Astrocyte of the spinal cord (primary cell): ENCODE results near the gene WLS.

Experiments used
- DNase-seq: peaks from one replicate; pipeline ENCODE4 v3.0.0; 2011; ENCODE audit warnings: low read depth, low spot score
- H3K4me3 ChIP-seq: 2 replicates; pipeline ENCODE4 v1.5.1; 2011; ENCODE audit warnings: low read depth, mild to moderate bottlenecking, low read length, moderate library complexity
- in situ Hi-C: cut with HindIII; loops from 2 replicates; pipeline ENCODE4 v1.10.0; 2017; ENCODE audit warnings: low sequenced_read_pairs
- TF ChIP-seq, protein P1 (sequence below): IDR thresholded peaks from 2 replicates; pipeline ENCODE4 v1.5.1; 2012; ENCODE audit warnings: low read depth, mild to moderate bottlenecking, low read length, inconsistent platforms

WLS gene

GRCh38 chr1:68180441-68181164 is 51.7 kb downstream of the WLS start:
- TF ChIP-seq, protein P1, sequence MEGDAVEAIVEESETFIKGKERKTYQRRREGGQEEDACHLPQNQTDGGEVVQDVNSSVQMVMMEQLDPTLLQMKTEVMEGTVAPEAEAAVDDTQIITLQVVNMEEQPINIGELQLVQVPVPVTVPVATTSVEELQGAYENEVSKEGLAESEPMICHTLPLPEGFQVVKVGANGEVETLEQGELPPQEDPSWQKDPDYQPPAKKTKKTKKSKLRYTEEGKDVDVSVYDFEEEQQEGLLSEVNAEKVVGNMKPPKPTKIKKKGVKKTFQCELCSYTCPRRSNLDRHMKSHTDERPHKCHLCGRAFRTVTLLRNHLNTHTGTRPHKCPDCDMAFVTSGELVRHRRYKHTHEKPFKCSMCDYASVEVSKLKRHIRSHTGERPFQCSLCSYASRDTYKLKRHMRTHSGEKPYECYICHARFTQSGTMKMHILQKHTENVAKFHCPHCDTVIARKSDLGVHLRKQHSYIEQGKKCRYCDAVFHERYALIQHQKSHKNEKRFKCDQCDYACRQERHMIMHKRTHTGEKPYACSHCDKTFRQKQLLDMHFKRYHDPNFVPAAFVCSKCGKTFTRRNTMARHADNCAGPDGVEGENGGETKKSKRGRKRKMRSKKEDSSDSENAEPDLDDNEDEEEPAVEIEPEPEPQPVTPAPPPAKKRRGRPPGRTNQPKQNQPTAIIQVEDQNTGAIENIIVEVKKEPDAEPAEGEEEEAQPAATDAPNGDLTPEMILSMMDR, result no peak
- in situ Hi-C loops, result no loop called here
- no peak overlapping the region for H3K4me3 ChIP-seq
- DNase-seq, result no peak

DNA sequence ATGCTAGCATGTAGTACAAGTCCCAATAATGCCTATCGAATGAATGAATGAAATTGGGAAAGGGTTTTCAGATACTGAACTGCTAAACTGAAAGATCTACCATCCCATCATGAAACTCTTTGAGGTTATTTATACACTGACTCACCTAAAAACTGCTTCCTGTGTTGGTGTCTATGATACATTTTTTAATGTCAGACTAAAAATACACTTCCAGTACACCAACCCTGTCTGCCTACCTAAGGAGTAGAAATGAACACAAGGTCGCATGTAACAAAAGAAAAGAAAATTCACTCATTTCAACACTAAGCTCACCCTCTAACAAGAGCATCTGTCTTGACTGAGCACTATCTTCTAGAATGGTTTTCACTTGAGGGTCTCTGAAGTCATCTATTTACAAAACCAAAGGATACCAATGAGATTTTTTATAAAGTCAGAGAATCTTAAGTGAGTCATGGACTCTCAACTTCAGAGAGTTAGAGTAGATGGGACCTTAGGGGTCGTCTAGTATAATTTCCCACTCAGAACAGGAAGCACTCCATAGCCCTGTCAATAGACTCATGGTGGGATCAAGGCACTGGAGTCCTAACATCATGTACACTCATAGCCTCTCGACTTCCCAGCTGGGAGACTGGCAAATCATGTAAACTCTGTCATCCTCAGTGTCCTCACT is 53.4 kb downstream of the WLS start:
- no peak overlapping the region for H3K4me3 ChIP-seq
- TF ChIP-seq, protein P1, result no peak
- DNase-seq, result peak; percentile 80
- in situ Hi-C loops, result no loop called here

DNA sequence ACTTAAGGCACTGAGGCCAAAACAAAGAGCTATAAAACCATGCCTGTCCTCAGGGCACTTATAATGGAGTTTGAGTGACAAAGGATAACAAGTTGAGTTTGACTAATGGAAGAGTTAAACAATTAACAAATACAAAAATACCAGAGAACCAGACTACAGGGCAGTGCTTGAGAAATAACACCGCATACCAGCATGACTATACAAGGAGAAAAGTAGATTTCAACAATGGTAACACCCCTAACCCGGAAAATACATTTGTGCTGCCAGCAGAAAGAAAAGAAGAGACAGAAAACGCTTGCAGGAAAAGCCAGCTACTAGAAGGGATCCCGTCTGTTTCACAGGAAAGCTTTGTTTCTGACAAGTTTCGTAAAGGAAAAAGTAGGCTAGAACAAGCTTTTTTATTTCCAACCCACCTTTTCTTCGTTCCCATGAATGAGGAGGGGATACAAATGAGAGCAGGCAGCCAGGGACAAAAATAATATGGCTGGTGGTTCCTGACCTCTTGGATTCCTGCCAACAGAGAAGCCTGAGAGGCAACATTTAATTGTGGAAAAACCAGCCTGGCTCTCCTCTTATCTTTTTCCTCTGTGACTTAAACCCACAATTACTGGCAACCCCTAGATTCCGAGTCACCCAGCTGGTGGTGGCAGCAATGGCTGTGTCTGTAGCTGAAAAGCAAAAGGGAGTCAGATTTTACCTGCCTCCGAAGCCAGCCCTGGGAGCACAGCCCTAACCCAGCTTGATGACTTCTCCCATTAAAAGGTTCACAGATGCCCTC is 56.5 kb downstream of the WLS start:
- H3K4me3 ChIP-seq, result no peak overlapping the region
- DNase-seq, result peak; percentile 38
- TF ChIP-seq, protein P1, result no peak
- in situ Hi-C loops, result no loop called here

DNA sequence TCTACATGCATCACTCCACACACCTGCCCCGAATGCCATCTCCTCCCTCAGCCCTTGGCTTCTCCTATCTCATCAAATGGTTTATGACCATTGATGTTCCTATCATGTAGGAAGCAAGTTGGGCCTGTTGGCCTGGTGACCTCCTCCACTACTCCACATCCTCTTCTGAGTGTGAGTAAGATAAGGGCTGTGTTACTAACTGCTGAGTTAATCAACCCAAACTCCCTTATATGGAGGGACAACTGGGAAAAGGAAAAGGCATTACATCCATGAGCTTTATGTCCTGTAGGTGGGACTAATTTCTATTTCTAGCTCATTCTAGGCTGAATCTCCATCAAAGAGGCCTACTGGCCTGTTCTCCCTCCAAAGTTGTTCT is 57.6 kb downstream of the WLS start:
- peak; percentile 65 for DNase-seq
- no peak overlapping the region for H3K4me3 ChIP-seq
- in situ Hi-C loops, result no loop called here
- TF ChIP-seq, protein P1, result no peak

DNA sequence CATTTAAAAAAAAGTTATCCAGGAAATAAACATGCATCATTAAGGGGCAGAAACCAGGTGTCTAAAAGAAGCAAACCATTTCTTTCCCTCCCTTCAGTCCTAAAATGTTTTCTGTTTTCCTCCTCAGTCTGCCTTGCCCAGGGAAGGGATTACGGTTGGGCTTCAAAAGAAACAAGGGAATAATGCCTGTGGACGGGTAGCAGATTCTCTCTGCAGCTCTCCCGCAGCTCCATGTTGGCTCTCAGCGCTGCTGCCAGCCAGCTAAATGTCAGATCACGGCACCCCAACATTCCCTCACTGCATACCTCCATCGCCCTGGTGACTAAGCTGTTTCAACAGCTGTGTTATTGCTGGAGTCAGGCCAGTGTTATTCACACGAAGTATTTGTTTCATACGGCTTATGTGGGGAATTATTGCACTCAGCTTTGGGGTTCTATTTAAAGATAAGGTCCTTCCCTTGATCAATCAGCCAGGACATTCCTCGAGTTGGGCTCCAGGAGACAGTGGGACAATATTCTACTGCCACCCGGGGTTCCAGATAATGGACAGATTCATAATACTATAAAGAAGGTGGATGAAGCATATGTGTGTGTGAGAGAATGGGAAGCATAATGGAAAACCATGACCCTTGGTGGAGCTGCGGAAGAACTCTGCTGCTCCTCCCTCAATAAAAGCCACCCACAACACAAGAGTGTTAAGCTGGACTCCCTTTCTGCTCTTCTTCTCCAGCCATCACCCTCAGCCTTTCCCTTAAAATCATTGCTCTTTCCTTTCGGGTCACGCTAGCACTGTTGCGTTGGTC is 58.2 kb downstream of the WLS start:
- TF ChIP-seq, protein P1, result no peak
- in situ Hi-C loops, result no loop called here
- H3K4me3 ChIP-seq, result no peak overlapping the region
- DNase-seq, result peak; percentile 97
